Brain microvascular endothelial cell (primary cell): ENCODE data around the gene RPL5.

Experiments
- DNase-seq: peaks from one replicate; pipeline ENCODE4 v3.0.0-alpha.2; 2020
- H3K27ac ChIP-seq: fragments of 250-450 bp; sonication (Bioruptor Pico); 2 replicates; pipeline ENCODE4 v1.5.1; 2020; ENCODE audit warnings: mild to moderate bottlenecking, moderate library complexity
- H3K27me3 ChIP-seq: fragments of 250-450 bp; sonication (Bioruptor Pico); replicated peaks from 2 replicates; pipeline ENCODE4 v1.5.1; 2020; ENCODE audit warnings: mild to moderate bottlenecking
- H3K36me3 ChIP-seq: fragments of 250-450 bp; sonication (Bioruptor Pico); replicated peaks from 2 replicates; pipeline ENCODE4 v1.5.1; 2020; ENCODE audit warnings: mild to moderate bottlenecking
- H3K4me3 ChIP-seq: 2 replicates; pipeline ENCODE4 v1.5.1; 2011; ENCODE audit warnings: low read depth, mild to moderate bottlenecking, control low read depth, low read length, moderate library complexity
- in situ Hi-C: cut with HindIII; loops from 2 replicates; pipeline ENCODE4 v1.10.0; 2017; ENCODE audit warnings: low sequenced_read_pairs, low pct_ligation_motif_present
- TF ChIP-seq, protein P1 (sequence below): IDR thresholded peaks from 2 replicates; pipeline ENCODE4 v1.5.1; 2011; ENCODE audit warnings: low read depth, mild to moderate bottlenecking, moderate library complexity, low read length, control low read depth, inconsistent platforms; ENCODE audit errors: missing control alignments

The RPL5 gene

DNA sequence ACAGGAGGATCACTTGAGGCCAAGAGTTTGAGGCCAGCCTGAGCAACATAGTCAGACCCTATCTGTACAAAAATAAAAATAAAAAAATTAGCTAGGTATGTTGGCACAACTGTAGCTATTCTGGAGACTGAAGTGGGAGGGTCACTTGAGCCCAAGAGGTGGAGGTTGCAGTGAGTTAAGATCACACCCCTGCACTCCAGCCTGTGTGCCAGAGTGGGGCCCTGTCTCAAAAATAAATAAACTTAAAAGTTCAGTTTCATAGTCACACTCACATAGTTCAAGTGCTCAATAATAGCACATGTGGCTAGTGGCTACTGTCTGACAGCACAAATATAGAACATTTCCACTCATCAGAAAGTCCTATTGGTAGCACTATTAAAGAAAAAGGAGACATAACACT, 41.8 kb upstream of the RPL5 start:
- in situ Hi-C loops, result no loop called here
- TF ChIP-seq, protein P1, sequence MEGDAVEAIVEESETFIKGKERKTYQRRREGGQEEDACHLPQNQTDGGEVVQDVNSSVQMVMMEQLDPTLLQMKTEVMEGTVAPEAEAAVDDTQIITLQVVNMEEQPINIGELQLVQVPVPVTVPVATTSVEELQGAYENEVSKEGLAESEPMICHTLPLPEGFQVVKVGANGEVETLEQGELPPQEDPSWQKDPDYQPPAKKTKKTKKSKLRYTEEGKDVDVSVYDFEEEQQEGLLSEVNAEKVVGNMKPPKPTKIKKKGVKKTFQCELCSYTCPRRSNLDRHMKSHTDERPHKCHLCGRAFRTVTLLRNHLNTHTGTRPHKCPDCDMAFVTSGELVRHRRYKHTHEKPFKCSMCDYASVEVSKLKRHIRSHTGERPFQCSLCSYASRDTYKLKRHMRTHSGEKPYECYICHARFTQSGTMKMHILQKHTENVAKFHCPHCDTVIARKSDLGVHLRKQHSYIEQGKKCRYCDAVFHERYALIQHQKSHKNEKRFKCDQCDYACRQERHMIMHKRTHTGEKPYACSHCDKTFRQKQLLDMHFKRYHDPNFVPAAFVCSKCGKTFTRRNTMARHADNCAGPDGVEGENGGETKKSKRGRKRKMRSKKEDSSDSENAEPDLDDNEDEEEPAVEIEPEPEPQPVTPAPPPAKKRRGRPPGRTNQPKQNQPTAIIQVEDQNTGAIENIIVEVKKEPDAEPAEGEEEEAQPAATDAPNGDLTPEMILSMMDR, result no peak
- no peak for DNase-seq
- Histone ChIP-seq H3K4me3 (no peak overlapping the region), H3K27ac (no peak overlapping the region), H3K27me3 (no peaks in the 10 kb centered on the region), H3K36me3 (no peaks in the 10 kb centered on the region)

DNA sequence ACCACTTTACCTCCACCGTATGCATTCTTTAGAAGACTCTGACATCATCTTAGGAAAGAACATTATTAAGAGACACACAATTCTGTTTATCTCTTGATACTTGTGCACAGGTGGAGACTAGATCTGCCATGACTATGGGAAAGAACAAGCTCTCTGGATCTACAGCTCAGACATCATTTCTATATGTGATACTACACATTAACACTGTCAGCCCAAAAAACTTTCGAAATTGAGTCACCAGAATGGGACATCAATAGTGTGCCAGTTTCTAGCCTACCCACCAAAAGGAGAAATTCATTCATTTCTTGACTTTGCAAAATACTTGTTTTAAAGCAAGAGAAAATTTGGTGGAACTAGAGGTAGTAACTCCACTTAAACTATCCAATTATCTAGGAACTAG, 41.0 kb upstream of the RPL5 start:
- no peak overlapping the region for H3K27ac ChIP-seq
- no peak overlapping the region for H3K4me3 ChIP-seq
- TF ChIP-seq, protein P1, result no peak
- DNase-seq, result no peak
- H3K36me3 ChIP-seq, result no peaks in the 10 kb centered on the region
- in situ Hi-C loops, result no loop called here
- no peaks in the 10 kb centered on the region for H3K27me3 ChIP-seq

DNA sequence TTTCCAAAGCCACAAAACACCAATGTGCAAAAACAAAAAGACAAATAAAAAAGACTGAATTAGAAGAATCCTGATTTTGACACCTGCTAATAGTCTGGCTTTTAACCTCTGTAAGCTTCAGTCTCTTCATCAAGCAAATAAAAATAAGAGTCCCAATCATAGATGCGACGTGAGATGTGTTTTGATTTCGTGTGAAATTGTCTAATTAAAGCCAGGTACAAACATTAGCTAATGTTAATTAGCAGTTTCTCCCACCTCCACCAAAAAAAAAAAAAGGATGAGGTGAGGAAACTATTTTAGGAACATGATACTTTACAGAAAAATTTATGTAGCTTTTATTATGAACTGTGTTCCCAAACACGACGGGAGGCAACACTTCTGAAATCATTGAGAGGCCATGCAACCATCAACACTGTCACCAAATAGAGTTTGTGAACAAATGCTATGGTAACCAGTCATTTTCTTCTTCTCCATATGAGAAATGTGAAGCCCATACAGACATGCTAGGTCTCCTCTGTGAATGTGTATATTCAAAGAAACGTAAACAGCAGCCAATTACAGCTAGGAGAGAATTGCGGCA, 40.3 kb upstream of the RPL5 start:
- DNase-seq, result no peak
- Histone ChIP-seq H3K36me3 (no peaks in the 10 kb centered on the region), H3K27ac (no peak overlapping the region), H3K4me3 (no peak overlapping the region), H3K27me3 (no peaks in the 10 kb centered on the region)
- TF ChIP-seq, protein P1, result no peak
- in situ Hi-C loops, result no loop called here

DNA sequence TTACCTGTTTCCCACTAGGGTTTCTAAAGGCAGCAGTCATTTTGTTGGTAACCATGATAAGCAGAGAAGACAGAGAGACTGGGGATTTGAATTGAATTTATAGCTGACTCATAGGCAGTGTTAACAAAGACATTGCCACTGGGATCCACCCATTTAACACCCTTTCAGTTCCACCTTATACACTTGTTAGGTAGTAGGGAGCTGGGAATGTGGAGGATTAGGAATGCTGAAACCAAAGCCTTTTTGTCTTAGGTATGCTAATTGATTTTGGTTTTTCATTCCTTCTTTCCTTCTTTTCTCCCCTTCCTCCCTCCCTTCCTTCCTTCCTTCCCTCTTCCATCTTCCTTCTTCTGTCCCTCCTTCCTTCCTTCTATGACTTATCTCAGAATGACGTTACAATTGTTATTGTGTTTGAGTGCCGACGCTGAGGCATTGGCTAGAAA, 39.5 kb upstream of the RPL5 start:
- H3K27me3 ChIP-seq, result no peaks in the 10 kb centered on the region
- in situ Hi-C loops, result no loop called here

DNA sequence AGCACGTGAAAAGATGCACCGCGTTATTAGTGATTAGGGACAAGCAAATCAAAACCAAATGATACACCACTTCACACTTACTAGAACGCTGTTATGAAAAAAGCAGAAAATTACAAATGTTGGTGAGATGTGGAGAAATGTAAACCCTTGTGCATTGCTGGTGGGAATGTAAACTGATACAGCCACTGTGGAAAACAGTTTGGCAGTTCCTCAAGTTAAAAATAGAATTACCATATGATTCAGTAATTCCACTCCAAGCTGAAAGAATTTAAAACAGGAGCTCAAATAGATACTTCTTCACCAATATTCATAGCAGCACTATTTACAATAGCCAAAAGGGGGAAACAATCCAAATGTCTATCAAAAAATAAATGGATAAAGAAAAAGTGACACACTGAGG, 36.7 kb upstream of the RPL5 start:
- DNase-seq, result no peak
- TF ChIP-seq, protein P1, result no peak

More for the DNA sequence above, 39.5 kb upstream of the RPL5 start:
- Histone ChIP-seq H3K36me3 (no peaks in the 10 kb centered on the region), H3K4me3 (no peak overlapping the region), H3K27ac (no peak overlapping the region)
- TF ChIP-seq, protein P1, result no peak
- DNase-seq, result no peak

DNA sequence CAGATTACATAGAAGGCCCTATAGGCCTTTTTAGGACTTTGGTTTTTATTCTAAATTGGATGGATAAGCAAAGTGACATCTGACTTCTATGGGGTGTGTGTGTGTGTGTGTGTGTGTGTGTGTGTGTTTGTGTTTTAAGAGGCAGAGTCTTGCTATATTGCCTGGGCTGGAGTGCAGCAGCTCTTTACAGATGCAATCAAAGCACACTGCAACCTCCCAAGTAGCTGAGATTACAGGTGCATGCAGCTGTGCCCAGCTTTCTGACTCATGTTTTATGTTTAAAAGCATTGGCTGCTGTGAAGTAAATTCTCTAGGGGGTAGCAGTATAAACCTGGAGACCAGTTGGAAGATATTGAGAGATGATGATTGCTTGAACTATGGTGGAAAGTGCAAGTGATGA, 34.5 kb upstream of the RPL5 start:
- TF ChIP-seq, protein P1, result no peak
- no peak for DNase-seq
- in situ Hi-C loops, result no loop called here

More for the DNA sequence above, 36.7 kb upstream of the RPL5 start:
- Histone ChIP-seq H3K27me3 (no peaks in the 10 kb centered on the region), H3K27ac (no peak overlapping the region), H3K36me3 (no peaks in the 10 kb centered on the region), H3K4me3 (no peak overlapping the region)
- in situ Hi-C loops, result no loop called here

More for the DNA sequence above, 34.5 kb upstream of the RPL5 start:
- H3K27me3 ChIP-seq, result no peaks in the 10 kb centered on the region
- H3K4me3 ChIP-seq, result no peak overlapping the region
- H3K27ac ChIP-seq, result peak overlapping the region; percentile 52
- H3K36me3 ChIP-seq, result no peaks in the 10 kb centered on the region
